Stimulated activated CD8-positive, alpha-beta memory T cell treated with anti-CD3 and anti-CD28 coated beads, Interleukin-15, amount 100 ng/mL, for 24 hours (primary cell): ENCODE results near the gene TRAF4.
"Not testable (repeated sequence)": the region's sequence is repeated elsewhere in the genome, so short reads cannot be mapped to it uniquely, and the experiment has no call there.

ENCODE experiments used
- DNase-seq: peaks from one replicate; pipeline ENCODE4 v3.0.0-alpha.2; 2020; ENCODE audit warnings: low read depth

Gene TRAF4

GRCh38 chr17:28783161-28783560 lies 39.4 kb downstream of the TRAF4 start:
- DNase-seq, result no peak

- no peak for DNase-seq
These were observed 44.3 kb downstream of the TRAF4 start for GRCh38 chr17:28788100-28788499.

GRCh38 chr17:28792877-28793661 lies 49.3 kb downstream of the TRAF4 start:
- no peak for DNase-seq

GRCh38 chr17:28794846-28795441 lies 51.1 kb downstream of the TRAF4 start:
- not testable (repeated sequence) for DNase-seq

- DNase-seq, result no peak
These were observed 52.3 kb downstream of the TRAF4 start for GRCh38 chr17:28796062-28796461.
